Measurements from ENCODE around the gene KCNK7. TPM values are rescaled to one million over a fixed set of nuclear protein-coding genes. Genes with fewer than 3 reads are reported as not detected.

KCNK7 gene
- total RNA-seq, 1 experiment from 2014 or later, result 1.8 TPM

DNA sequence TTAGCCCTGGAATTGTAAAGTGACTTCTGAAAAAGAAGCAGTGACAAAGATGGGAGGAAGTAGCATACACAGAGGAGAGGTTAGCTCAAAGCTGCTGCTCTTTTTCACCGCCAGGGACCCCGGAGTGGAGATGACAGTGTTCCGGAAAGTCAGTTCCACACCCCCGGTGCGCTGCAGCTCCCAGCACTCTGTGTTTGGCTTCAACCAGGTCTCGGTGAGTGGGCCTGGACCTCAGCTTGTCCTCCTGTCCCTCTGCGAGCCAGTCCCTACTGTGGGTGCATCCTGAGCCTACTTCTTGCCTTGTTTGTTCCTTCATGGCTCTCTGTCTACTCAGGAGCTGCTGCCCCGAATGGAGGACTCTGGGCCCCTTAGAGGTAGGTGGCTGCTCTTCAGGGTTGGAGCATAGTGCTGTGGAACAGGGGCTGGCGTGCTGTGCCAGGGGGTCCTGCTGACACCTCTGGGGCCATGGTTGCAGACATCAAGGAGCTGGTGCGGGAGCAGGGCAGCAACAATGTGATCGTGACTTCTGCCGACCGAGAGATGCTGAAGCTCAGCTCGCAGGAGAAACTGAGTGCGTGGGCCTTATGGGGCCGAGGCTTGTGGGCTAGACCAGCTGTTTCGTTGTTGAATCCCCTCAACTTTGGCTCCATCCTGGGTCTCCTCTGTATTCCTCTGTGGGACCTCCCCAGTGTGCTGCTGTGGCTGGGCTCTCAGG is 21.7 kb upstream of the KCNK7 start:
- Histone ChIP-seq H3K27ac (ENCODE audit: insufficient read length, low read depth, low read length) (no peak overlapping the region), H3K4me1 (ENCODE audit: insufficient read depth, low read length) (no peaks in the 10 kb centered on the region; the same call in none of the 2 replicates), H3K23ac (ENCODE audit: insufficient read length, low read depth, low read length) (no peak overlapping the region), H3K18ac (ENCODE audit: insufficient read length, low read depth, low read length) (no peak overlapping the region), H4K91ac (ENCODE audit: insufficient read length, low read depth, low read length) (no peak overlapping the region), H2BK15ac (ENCODE audit: low read depth, low read length) (no peak overlapping the region), H3K27me3 (ENCODE audit: insufficient read depth, low read length) (no peaks in the 10 kb centered on the region), H2BK12ac (ENCODE audit: insufficient read length, low read depth, low read length) (no peak overlapping the region), H2BK20ac (ENCODE audit: low read depth, low read length, poor library complexity, severe bottlenecking) (no peak overlapping the region), H3K9me3 (ENCODE audit: control insufficient read depth, low read depth, low read length) (no peaks in the 10 kb centered on the region), H3K9ac (ENCODE audit: extremely low read depth, insufficient read length, low read length) (no peak overlapping the region), H2AK5ac (ENCODE audit: insufficient read length, low read length) (no peak overlapping the region), H4K5ac (ENCODE audit: insufficient read length, low read depth, low read length) (no peak overlapping the region), H2BK5ac (ENCODE audit: insufficient read length, low read length) (no peak overlapping the region), H4K20me1 (ENCODE audit: control insufficient read depth, insufficient read depth, insufficient read length) (no peaks in the 10 kb centered on the region), H3K79me2 (ENCODE audit: insufficient read depth, low read length) (peaks cover 7% of the 10 kb centered on the region; the same call in 1 of the 2 replicates), H3K79me1 (ENCODE audit: insufficient read depth, low read depth, low read length, poor library complexity, severe bottlenecking) (peaks cover 3% of the 10 kb centered on the region), H3K4me2 (ENCODE audit: insufficient read depth, insufficient read length, low read length) (no peak overlapping the region), H3K4ac (ENCODE audit: low read depth, low read length) (no peak overlapping the region), H3K14ac (ENCODE audit: insufficient read depth, low read length) (no peak overlapping the region), H3K23me2 (ENCODE audit: insufficient read length, low read depth, low read length, poor library complexity, severe bottlenecking) (peaks cover 18% of the 10 kb centered on the region), H2AFZ (ENCODE audit: low read length) (no peak overlapping the region), H3T11ph (ENCODE audit: low read length) (no peak overlapping the region), H4K8ac (replicated peaks; ENCODE audit: insufficient read length, low read depth, low read length) (no peak overlapping the region), H2BK120ac (ENCODE audit: low read depth, low read length, poor library complexity, severe bottlenecking) (no peak overlapping the region), H3K56ac (ENCODE audit: insufficient read length, low read depth, low read length) (no peak overlapping the region)
- Mint-ChIP-seq H3K36me3 (ENCODE audit: insufficient read depth in 1 of 3, low read depth in 3 of 3) (peaks cover 16 to 48% (median 44%) of the 10 kb centered on the region in 3 experiments; a peak in 6 of 7 replicates), H3K4me3 (peak overlapping the region; percentile 92 to 97), H3K27me3 (ENCODE audit: low read depth) (peaks cover 3% of the 10 kb centered on the region), H3K9me3 (no peaks in the 10 kb centered on the region), H3K27ac (no peak overlapping the region; a peak in 1 of 7 replicates), H3K4me1 (peaks cover 12 to 18% of the 10 kb centered on the region in 2 experiments)
- WGBS (ENCODE audit: extremely low coverage, insufficient read length, low lambda C conversion rate), result no CpG with 5 or more reads among the region's 17 CpGs
- no peak for DNase-seq
- TF ChIP-seq, protein P1, sequence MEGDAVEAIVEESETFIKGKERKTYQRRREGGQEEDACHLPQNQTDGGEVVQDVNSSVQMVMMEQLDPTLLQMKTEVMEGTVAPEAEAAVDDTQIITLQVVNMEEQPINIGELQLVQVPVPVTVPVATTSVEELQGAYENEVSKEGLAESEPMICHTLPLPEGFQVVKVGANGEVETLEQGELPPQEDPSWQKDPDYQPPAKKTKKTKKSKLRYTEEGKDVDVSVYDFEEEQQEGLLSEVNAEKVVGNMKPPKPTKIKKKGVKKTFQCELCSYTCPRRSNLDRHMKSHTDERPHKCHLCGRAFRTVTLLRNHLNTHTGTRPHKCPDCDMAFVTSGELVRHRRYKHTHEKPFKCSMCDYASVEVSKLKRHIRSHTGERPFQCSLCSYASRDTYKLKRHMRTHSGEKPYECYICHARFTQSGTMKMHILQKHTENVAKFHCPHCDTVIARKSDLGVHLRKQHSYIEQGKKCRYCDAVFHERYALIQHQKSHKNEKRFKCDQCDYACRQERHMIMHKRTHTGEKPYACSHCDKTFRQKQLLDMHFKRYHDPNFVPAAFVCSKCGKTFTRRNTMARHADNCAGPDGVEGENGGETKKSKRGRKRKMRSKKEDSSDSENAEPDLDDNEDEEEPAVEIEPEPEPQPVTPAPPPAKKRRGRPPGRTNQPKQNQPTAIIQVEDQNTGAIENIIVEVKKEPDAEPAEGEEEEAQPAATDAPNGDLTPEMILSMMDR (conservative IDR thresholded peaks at IDR 0.05), result no peak
